ENCODE measurements around the gene NPAS1.

NPAS1 gene

DNA sequence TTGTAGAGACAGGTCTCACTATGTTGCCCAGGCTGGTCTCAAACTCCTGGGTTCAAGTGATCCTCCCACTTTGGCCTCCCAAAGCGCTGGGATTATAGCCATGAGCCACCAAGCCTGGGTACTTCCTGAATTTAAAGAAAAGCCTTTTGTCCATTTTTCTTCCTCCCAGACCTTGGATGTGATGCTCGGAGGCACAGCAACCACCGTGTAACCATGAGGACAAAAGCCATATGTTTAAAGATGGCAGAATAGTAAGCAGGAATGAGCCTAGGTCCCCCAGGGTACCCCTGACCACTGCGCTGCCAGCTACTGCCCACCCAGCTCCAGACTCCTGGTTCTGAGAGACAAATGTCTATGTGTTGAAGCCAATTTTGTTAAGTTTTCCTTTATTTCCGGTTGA lies 62.9 kb downstream of the NPAS1 start:
- in situ Hi-C loops (cut with HindIII; ENCODE audit: low sequenced_read_pairs), result no loop called here
- TF ChIP-seq, protein P1, sequence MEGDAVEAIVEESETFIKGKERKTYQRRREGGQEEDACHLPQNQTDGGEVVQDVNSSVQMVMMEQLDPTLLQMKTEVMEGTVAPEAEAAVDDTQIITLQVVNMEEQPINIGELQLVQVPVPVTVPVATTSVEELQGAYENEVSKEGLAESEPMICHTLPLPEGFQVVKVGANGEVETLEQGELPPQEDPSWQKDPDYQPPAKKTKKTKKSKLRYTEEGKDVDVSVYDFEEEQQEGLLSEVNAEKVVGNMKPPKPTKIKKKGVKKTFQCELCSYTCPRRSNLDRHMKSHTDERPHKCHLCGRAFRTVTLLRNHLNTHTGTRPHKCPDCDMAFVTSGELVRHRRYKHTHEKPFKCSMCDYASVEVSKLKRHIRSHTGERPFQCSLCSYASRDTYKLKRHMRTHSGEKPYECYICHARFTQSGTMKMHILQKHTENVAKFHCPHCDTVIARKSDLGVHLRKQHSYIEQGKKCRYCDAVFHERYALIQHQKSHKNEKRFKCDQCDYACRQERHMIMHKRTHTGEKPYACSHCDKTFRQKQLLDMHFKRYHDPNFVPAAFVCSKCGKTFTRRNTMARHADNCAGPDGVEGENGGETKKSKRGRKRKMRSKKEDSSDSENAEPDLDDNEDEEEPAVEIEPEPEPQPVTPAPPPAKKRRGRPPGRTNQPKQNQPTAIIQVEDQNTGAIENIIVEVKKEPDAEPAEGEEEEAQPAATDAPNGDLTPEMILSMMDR (IDR thresholded peaks at IDR 0.05; ENCODE audit: low read depth, low read length), result no peak

DNA sequence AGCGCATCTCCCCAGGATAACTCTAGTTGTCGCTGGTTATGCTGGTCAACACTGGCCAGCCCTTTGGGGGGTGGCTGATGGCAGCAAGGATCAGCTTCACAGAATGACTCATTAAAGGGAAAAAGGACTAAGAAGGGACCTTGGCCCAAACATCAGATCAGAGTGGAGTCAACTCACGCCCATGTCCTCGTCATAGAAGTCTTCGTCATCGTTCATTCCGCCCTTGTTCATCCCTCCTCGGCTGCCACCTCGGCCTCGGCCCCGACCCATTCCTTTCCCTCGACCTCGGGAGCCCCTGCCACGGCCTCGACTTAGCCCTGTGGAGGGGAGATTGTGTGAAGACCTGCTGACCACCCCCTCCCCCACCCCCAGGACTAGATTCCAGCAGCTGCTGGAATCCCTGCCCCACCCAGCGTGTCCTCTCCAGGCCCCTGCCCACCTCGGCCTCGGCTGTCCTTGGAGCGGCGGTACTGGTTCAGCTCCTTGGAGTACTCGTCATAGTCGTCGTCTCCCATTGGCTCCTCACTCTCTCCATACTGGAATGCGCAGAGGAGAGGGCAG lies 65.3 kb downstream of the NPAS1 start:
- in situ Hi-C loops (cut with HindIII; ENCODE audit: low sequenced_read_pairs), result no loop called here
- TF ChIP-seq, protein P1 (IDR thresholded peaks at IDR 0.05; ENCODE audit: low read depth, low read length), result no peak
- no peak for DNase-seq (ENCODE audit: low read depth, low spot score)
- H3K4me3 ChIP-seq (ENCODE audit: low read depth, low read length), result no peak overlapping the region

More for the DNA sequence above, 62.9 kb downstream of the NPAS1 start:
- H3K4me3 ChIP-seq (ENCODE audit: low read depth, low read length), result no peak overlapping the region
- no peak for DNase-seq (ENCODE audit: low read depth, low spot score)

DNA sequence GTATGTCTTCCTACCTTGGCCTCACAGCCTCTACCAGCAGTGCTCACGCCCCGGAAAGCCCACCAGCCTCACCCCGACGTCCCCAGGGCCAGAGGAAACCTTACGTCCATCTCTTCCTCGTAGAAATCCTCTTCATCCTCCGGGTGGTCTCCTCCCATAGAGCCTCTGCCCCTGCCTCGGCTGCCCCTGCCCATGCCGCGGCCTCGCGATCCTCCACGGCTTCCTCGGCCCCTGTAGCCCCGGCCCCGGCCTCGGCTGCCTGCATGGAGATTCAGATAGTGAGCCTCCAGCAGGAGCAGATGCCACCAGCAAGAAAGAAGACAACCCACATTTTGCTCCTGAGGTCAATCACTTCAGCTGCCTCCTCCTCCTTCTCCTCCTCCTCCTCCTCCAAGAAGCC lies 66.6 kb downstream of the NPAS1 start:
- in situ Hi-C loops (cut with HindIII; ENCODE audit: low sequenced_read_pairs), result no loop called here
- no peak overlapping the region for H3K4me3 ChIP-seq (ENCODE audit: low read depth, low read length)
- no peak for DNase-seq (ENCODE audit: low read depth, low spot score)
- TF ChIP-seq, protein P1 (IDR thresholded peaks at IDR 0.05; ENCODE audit: low read depth, low read length), result no peak

DNA sequence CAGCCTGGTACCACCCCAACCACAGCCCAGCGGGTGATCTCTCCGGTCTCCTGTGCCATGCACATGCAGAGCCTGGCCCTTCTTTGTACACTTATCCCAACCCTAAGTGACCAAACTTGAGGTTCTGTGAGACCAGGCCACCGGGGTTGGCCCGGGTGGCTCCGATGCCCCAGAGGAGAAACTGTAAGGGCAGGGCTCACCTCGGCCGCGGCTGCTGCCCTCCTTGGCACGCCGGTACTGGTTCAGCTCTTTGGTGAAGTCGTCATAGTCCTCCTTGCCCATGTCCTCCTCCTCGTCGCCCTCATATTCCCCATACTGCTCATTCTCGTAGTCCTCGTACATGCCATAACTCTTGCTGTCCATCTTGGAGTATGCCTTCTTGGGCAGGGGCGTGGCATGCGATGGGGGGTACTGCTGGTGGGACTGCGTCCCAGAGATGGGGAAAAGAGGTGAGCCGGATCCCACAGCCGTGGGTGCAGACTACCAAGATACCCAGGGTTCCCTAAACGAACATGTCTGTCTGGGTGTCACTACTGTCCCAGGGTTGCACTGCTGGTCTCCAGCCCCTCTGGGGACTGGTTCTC lies 70.2 kb downstream of the NPAS1 start:
- TF ChIP-seq, protein P1 (IDR thresholded peaks at IDR 0.05; ENCODE audit: low read depth, low read length), result no peak
- in situ Hi-C loops (cut with HindIII; ENCODE audit: low sequenced_read_pairs), result no loop called here
- no peak for DNase-seq (ENCODE audit: low read depth, low spot score)
- no peak overlapping the region for H3K4me3 ChIP-seq (ENCODE audit: low read depth, low read length)

DNA sequence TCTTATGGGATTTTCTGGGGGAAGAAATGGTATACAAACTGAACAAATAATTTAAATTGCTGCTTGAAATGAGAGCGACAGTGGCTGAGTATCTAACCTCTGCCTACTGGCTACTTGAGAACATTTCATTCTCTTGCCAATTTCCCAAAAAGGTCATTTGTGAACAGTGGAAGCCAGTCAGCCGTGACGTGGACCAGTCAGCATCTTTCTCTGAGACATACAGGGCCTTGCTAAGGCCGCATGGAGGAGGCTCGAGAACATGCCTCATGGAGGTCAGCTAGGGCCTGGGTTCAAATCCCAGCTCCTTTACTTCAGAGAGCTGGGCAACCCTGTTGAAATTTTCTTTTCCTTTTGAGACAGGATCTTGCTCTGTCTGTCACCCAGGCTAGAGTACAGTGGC lies 73.6 kb downstream of the NPAS1 start:
- in situ Hi-C loops (cut with HindIII; ENCODE audit: low sequenced_read_pairs), result no loop called here
- no peak for DNase-seq (ENCODE audit: low read depth, low spot score)
- H3K4me3 ChIP-seq (ENCODE audit: low read depth, low read length), result no peak overlapping the region
- TF ChIP-seq, protein P1 (IDR thresholded peaks at IDR 0.05; ENCODE audit: low read depth, low read length), result no peak

DNA sequence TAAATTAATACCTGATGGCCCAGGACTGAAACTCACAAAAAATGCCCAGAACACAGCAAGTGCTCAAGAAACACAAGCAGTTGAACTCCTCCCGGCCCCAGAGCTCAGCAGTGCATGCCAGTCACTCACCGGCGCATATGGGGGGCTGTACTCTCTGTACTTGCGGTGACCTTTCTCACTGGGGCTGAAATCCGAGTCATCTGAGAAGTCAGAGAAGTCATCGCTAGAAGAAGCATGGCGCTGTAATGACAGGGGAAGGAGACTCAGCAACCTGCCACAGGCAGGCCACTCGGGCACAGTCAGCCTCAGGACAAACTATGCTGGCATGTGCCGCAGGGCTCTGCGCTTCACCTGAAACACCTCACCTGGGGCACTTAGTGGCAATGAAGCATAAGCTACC lies 74.2 kb downstream of the NPAS1 start:
- H3K4me3 ChIP-seq (ENCODE audit: low read depth, low read length), result no peak overlapping the region
- in situ Hi-C loops (cut with HindIII; ENCODE audit: low sequenced_read_pairs), result no loop called here
- DNase-seq (ENCODE audit: low read depth, low spot score), result no peak
- TF ChIP-seq, protein P1 (IDR thresholded peaks at IDR 0.05; ENCODE audit: low read depth, low read length), result no peak
